Stimulated activated CD4-positive, alpha-beta T cell treated with anti-CD3 and anti-CD28 coated beads, Interleukin-4, amount 100 ng/mL, for 1 hour (primary cell): ENCODE measurements around the gene CLINT1.
A peak's percentile ranks its signal among the peaks of the same experiment; 100 is the strongest.

Source experiments
- DNase-seq: peaks from one replicate; pipeline ENCODE4 v3.0.0-alpha.2; 2020

CLINT1 gene

DNA sequence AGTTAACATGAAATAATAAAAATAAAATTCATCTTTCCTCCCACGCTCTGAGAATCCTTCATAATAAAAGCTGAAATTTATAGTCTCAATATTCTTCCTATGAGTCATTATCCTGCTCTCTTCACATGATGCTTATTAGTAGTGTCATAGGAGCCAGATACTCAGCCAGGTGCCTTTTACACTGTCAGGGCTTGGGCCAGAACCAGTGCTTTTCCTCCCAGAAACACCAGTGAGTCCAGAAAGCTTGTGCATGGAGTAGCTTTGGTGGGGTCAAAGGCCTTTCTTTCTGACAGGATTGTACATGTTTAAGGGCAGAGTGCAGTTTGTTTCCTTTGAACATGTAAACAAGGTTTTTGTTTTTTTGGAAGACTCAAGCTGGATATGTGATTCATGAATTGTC is 108.6 kb downstream of the CLINT1 start:
- DNase-seq = no peak

GRCh38 chr5:157749462-157749799 is 109.5 kb downstream of the CLINT1 start:
- no peak for DNase-seq

DNA sequence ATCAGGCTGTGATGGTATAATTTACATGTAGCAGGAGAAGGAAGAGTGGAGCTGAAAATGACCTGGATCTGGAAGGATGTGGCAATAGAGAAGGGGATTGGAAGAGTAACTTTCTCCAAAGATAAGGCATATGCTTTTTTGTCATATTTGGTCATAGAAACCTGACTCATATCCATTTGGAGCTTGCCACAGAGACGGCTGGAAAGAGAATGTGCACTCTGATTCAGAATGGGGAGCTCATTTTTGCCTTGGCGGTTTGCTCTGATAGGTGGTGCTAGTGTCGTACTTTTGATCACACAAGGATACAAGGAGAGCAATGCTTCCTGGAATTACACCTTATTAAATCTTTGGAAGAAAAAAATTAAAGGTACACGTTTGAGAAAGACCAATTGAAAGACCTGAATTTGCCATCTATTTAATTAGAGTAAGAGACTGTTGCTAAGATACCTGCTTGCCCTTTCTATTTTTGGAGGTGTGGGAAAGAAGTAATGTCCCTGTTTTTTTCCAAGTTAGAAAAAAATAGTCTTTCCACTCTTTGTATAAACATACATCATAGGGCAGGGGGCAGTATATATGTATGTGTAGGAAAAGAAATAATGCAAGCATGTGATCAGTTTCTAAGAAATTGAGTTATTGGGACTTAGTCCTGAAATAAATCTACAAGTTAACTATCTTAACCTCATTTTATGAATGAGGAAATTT is 110.0 kb downstream of the CLINT1 start:
- DNase-seq = no peak

- no peak for DNase-seq
Measured at GRCh38 chr5:157747766-157748700, 110.9 kb downstream of the CLINT1 start.

DNA sequence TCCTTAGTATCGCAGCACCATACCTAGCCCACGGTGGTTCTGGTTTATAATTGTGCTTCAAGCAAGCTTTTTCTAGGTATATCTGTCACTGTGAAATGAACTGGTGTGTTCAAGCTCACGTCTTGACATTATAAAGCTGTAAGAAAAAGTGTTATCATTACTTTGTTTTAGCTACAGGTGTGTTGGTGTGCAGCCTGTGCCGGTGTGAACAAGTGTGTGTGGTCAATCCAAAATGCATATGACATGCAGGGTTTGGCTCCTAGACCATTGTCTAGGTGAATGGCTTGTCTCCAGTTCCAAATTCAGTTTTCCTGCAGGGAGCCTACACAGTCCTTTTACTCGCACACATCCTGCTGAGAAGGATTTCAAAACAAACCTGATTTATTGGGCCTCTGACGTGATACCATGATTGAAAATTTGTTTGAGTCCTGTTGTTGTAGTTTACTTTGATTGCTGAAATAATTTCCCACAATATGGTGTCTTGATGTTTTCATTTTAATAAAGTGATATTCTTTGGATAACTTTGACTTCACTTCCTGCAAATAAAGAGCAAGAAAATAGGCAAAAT is 111.7 kb downstream of the CLINT1 start:
- no peak for DNase-seq

DNA sequence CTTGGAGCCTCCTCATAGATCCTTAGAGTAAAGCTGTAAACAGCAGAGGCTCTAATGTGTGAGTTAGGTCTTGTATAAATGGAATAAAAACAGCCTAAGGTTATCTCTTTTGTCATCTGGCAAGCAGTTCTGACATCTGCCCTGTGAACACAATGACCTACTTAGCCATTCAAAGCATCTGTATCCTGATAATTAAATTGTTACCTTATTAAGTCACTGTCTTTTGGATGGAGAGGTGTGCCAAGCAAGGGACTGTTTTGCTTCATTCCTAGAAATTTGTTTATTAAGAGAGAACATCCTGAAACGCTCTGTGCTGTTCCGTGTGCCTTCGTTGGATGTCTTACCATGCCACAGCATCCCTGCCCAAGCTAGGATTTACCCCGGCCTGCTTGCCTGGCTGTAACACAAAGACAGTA is 113.9 kb downstream of the CLINT1 start:
- no peak for DNase-seq

GRCh38 chr5:157744051-157745011 is 114.6 kb downstream of the CLINT1 start:
- peak; percentile 13 for DNase-seq

DNA sequence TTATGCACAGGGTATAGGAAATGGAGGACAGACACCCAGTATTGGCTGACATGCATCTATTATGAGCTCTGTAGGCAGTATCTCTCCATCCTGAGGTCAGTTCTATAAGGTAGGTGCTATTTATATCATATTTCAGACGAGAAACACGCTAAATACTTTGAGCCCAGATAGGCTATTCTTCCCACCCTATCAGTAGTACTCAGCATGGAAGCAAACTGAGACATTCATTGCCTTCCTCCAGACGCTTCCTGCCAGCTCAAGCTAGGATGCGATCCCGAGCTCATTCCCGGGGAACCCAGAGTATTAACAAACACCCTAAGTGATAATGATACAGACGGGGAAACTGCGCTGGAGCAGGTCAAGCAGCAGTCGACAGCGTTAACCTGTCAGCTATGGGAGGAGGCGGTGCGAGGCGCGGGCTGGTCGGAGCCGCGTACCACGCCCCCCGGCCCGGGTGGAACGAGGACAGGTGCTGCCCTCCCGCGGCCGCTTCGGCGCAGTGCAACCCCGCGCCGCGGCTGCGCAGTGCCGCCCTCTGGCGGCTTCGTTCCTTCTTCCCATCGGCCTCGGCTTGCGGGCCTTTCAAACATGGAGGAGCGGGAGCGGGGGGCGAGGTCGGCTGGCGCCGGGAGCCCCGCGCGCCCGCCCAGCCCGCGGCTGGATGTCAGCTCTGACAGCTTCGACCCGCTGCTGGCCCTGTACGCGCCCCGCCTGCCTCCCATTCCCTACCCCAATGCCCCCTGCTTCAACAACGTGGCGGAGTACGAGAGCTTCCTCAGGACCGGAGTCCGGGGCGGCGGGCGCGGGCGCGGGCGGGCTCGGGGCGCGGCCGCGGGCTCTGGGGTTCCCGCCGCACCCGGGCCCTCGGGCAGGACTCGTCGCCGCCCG is 115.5 kb downstream of the CLINT1 start, which contains the start of gene LSM11:
Gene LSM11, plus strand, starts transcription at position 550 of the 888 bp plus-strand sequence. Its CDS starts 39 bp downstream, at position 589.
- DNase-seq = peak; percentile 91

DNA sequence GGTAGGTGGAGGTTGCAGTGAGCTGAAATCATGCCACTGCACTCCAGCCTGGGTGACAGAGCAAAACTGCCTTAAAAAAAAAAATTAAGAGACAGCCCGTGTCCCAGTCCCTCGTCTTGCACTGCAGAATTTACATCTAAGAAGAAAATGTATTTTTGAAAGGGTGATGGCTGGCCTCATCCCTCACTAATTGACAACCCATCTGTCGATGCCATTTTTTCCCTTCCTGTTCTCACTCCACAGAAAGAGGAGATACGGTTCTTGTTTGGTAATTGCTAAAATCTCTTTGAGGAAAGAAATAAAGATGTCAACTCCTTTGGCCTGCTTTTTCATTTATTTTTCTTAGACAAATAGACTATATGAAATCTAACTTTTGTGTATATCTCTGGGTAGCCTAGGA is 117.8 kb downstream of the CLINT1 start:
- no peak for DNase-seq

GRCh38 chr5:157740229-157740610 is 118.7 kb downstream of the CLINT1 start:
- DNase-seq = no peak

- DNase-seq = no peak
Measured at GRCh38 chr5:157739388-157740228, 119.3 kb downstream of the CLINT1 start.

- DNase-seq = no peak
Measured at GRCh38 chr5:157735991-157736390, 123.0 kb downstream of the CLINT1 start.
